Left renal cortex interstitium (tissue), 4 donors: ENCODE measurements around the gene ITIH3. TPM values are rescaled to one million over a fixed set of nuclear protein-coding genes. Genes with fewer than 3 reads are reported as not detected.

Source experiments
- DNase-seq, 4 donors: peaks; one replicate each; pipeline ENCODE4 v3.0.0-alpha.2; 2013; ENCODE audit warnings: low read depth in 4 of 4, low spot score in 2 of 4, missing footprints in 1 of 4
- polyA plus RNA-seq, 4 donors: library from polyadenylated mRNA; unstranded; fragments of 120-200 nt; gene quantifications; one replicate each; pipeline ENCODE4 v1.2.1, GENCODE V29; 2013; ENCODE audit not compliant: insufficient read length in 4 of 4

The ITIH3 gene
- polyA plus RNA-seq, 4 donors = 7.7 to 10.1 (median 8.0) TPM

DNA sequence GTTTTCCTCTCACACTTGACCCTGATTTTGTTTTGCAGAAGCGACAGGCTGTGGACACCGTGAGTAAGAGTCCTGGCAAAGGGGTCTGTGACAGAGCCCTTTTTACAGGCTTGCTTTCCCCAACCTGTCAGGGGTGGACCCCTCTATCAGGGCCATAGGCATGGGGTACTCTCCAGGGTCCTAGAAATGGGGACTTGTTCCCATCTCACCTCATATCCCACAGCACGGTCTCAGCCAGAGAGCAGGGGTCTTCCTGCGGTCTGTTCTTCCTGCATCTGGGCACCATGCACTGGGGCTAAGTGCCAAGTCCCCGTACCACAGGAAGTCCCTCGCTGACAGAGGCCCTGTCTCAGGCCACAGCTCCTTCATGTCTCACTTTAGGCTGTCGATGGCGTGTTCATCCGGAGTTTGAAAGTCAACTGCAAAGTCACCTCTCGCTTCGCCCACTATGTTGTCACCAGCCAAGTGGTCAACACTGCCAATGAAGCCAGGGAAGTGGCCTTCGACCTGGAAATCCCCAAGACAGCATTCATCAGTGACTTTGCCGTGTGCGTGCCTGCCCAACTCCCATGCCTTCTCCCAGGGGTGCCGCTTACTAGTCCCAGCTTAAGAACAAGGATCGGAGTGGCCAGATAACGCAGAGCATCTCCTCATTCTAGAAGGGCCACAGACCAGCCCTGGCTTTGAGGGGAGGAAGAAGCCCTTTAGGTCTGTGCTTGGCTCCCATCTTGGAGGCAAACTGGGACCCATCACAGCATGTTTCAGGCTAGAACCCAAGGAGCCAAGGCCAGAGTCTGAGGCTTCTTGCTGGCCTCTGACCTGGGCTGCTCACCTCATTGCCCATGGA is 16.4 kb upstream of the ITIH3 start:
- DNase-seq = no peak

- no peak for DNase-seq
Measured at GRCh38 chr3:52779011-52779836, 15.4 kb upstream of the ITIH3 start.

DNA sequence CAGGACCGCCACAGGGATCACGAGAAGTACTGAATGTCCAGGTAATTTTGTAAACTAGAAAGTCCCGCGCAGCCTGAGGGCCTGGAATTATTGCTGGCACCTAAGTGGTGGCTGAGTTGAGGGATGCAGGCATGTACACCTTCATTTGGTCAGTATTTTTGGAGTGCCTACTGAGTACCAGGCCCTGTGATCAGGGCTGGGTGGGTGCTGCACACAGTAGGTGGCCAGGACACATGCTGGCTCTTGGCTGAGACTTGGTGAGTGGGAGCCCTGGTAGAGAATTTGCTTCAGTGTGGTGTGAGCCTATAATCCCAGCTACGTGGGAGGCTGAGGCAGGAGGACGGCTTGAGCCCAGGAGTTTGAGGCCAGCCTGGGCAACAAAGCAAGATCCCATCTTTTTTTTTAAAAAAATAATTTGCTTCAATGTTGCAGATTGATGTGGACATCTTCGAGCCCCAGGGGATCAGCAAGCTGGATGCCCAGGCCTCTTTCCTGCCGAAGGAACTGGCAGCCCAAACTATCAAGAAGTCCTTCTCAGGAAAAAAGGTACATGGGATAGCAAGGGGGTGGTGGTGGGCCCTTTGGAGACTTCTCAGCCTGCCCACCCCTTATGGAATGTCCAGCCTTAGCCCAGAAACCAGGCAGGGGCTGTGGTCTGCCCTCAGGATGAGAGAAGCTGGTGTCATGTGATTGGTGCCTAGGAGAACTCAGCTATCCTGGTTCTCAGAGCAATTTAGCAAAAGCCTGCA is 14.6 kb upstream of the ITIH3 start:
- no peak for DNase-seq

DNA sequence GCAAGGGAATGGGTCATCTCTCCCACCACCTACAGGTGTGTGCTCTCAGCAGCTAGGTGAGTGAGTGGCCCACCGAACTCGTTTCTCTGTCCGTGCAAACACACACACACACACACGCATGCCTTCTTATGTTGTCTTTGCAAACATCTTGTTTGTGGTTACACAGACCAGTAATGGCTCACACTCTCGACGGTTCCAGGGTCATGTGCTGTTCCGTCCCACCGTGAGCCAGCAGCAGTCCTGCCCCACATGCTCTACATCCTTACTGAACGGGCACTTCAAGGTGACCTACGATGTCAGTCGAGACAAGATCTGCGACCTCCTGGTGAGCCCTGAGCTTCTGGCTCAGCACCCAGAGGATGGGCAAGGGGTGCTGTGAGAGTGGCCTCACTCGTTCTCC is 12.9 kb upstream of the ITIH3 start:
- no peak for DNase-seq

- DNase-seq = no peak
Measured at GRCh38 chr3:52782412-52783210, 12.0 kb upstream of the ITIH3 start.

DNA sequence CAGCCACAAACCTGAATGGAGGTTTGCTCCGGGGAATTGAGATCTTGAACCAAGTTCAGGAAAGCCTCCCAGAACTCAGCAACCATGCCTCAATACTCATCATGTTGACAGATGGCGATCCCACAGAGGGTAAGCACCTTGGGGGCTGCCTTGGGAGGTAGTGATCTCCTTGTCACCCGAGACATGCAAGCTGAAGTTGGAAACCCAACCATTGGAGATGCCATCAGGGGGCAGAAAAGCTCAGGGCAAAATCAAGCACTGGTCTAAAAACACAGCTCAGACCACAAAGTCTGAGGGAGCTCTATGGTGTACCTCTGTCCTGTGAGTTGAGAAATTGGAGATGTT is 11.4 kb upstream of the ITIH3 start:
- DNase-seq = no peak

DNA sequence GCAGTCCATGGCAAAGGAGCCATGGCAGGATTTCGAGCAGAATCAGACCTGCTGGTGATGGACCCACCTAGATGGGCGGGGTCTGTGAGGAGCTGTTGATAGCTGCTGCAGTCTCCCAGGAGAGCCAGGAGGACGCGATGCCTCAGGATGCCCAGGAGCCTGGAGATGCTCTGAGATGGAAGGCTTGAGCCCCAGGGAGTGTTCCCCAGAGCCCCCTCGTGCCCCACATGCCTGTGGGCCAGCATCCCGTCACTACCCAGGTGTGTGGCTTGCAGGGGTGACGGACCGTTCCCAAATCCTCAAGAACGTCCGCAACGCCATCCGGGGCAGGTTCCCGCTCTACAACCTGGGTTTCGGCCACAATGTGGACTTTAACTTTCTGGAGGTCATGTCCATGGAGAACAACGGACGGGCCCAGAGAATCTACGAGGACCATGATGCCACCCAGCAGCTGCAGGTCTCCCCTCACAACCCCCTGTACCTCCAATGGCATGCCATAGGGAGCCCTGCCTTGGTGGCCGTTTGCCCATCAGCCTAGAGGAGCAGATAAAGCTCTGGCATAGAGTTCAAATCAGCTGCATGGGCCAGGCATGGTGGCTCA is 10.5 kb upstream of the ITIH3 start:
- no peak for DNase-seq

DNA sequence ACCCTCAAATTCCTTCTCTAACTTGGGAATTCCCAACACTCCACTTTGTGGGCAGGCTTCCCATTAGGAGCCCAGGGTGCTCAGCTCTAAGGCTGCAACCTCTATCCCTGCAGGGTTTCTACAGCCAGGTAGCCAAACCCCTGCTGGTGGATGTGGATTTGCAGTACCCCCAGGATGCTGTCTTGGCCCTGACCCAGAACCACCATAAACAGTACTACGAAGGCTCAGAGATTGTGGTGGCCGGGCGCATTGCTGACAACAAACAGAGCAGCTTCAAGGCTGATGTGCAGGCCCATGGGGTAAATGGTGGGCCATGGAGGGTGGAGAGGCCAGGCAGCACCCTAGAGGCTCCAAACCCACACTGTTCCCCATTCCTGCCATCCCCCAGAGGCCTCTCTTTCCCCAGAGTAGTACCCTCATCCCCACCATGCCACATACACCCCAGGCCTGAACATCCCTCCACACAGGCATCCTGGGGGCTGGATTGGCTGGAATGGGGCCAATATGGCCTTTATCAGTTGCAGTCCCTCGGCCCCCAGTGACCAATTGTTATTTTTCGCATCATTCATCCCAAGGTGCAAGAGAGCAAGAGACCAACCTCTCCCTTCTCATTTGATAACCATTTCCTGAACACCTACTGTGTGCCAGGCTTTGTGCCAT is 9.5 kb upstream of the ITIH3 start:
- DNase-seq = no peak

DNA sequence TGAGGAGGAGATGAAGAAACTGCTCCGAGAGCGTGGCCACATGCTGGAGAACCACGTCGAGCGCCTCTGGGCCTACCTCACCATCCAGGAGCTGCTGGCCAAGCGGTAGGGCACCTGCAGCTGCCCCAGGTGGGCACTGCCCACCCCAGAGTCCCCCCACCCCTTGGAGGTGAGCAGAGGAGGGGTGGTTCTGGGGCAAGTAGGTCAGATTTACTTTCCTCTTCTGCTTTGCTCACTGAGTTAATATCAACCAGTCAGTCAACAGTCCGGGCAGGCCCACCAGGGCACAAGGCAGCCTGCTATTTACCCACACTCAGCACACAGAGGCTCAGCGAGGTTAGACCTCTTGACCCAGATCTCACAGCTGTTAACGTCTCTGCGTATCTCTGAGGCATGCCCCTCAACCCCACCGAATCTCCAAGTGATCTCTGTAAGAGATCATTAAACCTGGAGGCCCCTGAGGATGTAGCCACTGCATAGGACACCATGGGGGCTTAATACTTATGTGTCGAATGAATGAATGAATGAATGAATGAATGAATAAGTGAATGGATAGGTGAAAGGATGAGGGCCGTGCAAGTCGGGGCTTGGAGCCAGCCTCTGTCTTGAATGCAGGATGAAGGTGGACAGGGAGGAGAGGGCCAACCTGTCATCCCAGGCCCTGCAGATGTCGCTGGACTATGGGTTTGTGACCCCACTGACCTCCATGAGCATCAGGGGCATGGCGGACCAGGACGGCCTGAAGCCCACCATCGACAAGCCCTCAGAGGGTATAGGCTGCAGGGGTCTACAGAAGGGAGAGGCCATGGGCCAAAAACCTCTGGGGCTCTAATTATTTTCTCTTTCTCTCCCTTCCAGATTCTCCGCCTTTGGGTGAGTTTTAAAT is 8.0 kb upstream of the ITIH3 start:
- DNase-seq = no peak

DNA sequence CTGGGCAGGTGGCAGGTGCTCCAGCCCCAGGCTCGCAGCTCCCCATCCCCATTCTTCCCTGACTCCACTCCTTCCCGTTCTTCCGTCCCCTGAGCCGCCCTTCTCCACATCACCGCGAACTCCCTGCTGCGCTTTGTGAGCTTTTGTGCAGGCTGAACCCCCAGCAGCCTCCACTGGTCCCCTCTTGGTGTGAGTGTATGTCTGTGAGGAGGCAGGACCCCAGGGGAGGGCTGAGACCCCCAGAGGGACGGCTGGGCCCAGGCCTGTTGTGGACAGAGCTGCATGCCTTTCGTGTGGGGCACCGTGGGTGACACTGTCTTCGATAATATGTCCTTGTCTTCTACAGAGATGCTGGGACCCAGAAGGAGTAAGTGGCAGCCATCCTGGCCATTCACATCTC is 7.3 kb upstream of the ITIH3 start:
- no peak for DNase-seq

DNA sequence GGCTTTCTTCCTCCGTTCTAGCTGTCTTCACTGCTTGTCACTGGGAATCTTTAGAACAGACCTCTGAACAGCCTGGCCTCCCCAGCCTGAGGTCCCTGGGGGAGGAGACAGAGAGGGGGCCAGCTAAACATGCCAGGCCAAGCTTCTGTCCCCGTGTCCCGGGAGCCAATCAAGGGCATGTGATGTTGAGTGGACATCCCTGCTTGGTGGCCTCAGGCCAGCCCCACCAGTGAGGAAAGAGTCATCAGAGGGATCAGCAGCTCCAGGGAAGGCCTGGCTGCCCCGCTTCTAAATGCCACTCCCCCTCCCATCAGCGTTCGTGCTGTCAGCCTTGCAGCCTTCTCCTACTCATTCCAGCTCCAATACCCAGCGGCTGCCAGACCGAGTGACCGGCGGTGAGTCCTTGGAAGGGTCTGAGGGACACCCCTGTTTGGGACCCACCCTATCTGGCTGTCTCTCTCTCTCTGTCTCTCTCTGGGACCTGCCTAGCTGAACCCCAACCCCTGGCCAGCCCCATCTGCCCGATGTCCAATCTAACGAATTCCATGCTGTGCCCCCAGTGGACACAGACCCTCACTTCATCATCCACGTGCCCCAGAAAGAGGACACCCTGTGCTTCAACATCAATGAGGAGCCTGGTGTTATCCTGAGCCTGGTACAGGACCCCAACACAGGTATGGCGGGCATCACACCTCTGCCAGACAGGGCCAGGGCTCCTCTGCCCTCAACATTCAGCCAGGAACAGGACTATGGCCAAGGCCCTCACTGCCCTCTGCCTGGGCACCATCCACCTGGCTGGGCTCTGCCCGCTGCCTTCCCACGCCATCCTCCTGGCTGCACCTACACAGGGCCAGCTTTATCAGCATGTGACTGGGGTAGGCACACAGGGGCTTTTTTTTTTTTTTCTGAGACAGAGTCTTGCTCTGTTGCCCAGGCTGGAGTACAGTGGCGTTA is 6.6 kb upstream of the ITIH3 start:
- no peak for DNase-seq

- no peak for DNase-seq
Measured at GRCh38 chr3:52788890-52789745, 5.5 kb upstream of the ITIH3 start.

GRCh38 chr3:52789746-52790040 is 4.9 kb upstream of the ITIH3 start:
- DNase-seq = no peak

DNA sequence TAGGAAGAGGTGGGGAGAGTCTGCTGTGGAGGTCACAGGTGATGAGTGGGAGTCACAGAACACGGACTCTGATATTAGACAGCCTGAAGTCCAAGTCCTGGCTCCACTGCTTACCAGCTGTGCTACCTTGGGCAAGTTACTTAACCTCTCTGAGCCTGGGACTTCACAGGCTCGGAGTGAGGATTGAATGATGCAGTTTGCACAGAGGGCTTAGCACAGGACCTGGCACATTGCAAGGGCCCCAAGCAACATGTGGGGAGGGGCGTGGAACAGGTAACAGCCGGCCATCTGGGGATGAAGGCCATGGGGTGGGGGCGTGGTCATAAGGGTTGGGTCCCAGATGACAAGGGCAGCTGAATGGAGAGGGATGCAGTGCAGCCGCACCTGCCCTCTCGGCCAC is 4.3 kb upstream of the ITIH3 start:
- no peak for DNase-seq

GRCh38 chr3:52790741-52791140 is 3.9 kb upstream of the ITIH3 start:
- DNase-seq = no peak

- no peak for DNase-seq
Measured at GRCh38 chr3:52791366-52791765, 3.2 kb upstream of the ITIH3 start.

GRCh38 chr3:52791928-52792327 is 2.7 kb upstream of the ITIH3 start:
- DNase-seq = no peak
